K562 (cell line): ENCODE data around the gene ZMPSTE24. TPM values are rescaled to one million over a fixed set of nuclear protein-coding genes. Genes with fewer than 3 reads are reported as not detected.
A peak's percentile ranks its signal among the peaks of the same experiment; 100 is the strongest.

Source experiments
- BHLHE40 ChIP-seq: IDR thresholded peaks from 2 replicates; pipeline ENCODE4 v1.6.1; 2011; ENCODE audit warnings: low read length, improper control_type of control experiment
- CHD1 ChIP-seq: fragments of 200-600 bp; sonication (generic); IDR thresholded peaks from one replicate; pipeline ENCODE4 v1.6.1; 2012; ENCODE audit warnings: mild to moderate bottlenecking, moderate library complexity, low read length, inconsistent platforms
- COPS2 ChIP-seq: fragments of 450-650 bp; conservative IDR thresholded peaks from 2 replicates; pipeline ENCODE4 v1.6.1; 2016; ENCODE audit warnings: mild to moderate bottlenecking, moderate library complexity
- CXXC5 ChIP-seq: fragments of 250-450 bp; sonication (Bioruptor Pico); IDR thresholded peaks from 2 replicates; pipeline ENCODE4 v1.8.0; 2022; ENCODE audit warnings: inconsistent platforms, mild to moderate bottlenecking, moderate library complexity
- DIDO1 ChIP-seq: fragments of 450-650 bp; IDR thresholded peaks from 2 replicates; pipeline ENCODE4 v1.6.1; 2016; ENCODE audit warnings: low read depth, missing biosample characterization, missing genetic modification characterization
- DNMT1 ChIP-seq: fragments of 450-650 bp; IDR thresholded peaks from 2 replicates; pipeline ENCODE4 v1.6.1; 2016; ENCODE audit warnings: antibody characterized with exemption, mild to moderate bottlenecking
- EP400 ChIP-seq: fragments of 450-650 bp; IDR thresholded peaks from 2 replicates; pipeline ENCODE4 v1.6.1; 2017; ENCODE audit warnings: antibody characterized with exemption, mild to moderate bottlenecking, moderate library complexity
- ESRRB ChIP-seq: fragments of 250-450 bp; sonication (Bioruptor Pico); IDR thresholded peaks from 2 replicates; pipeline ENCODE4 v1.5.0; 2020; ENCODE audit warnings: mild to moderate bottlenecking, moderate library complexity, borderline replicate concordance
- FUS ChIP-seq: fragments of 200-400 bp; formaldehyde crosslinking; optimal IDR thresholded peaks from 2 replicates; pipeline ENCODE3; 2017; ENCODE audit warnings: low read depth, low read length
- GABPB1 ChIP-seq: sonication (generic); formaldehyde crosslinking; IDR thresholded peaks from 2 replicates; pipeline ENCODE4 v1.8.0; 2022; ENCODE audit warnings: mild to moderate bottlenecking, missing genetic modification reagents
- GABPB2 ChIP-seq: fragments of 250-450 bp; sonication (Bioruptor Pico); conservative IDR thresholded peaks from 2 replicates; pipeline ENCODE4 v1.5.1; 2021; ENCODE audit warnings: mild to moderate bottlenecking
- GATAD2B ChIP-seq: fragments of 450-650 bp; IDR thresholded peaks from 2 replicates; pipeline ENCODE4 v1.6.1; 2017; ENCODE audit warnings: mild to moderate bottlenecking, borderline replicate concordance
- HIVEP1 ChIP-seq: fragments of 250-450 bp; sonication (Bioruptor Pico); IDR thresholded peaks from 2 replicates; pipeline ENCODE4 v1.4.0; 2020; ENCODE audit warnings: mild to moderate bottlenecking
- LARP7 ChIP-seq: fragments of 450-650 bp; IDR thresholded peaks from 2 replicates; pipeline ENCODE4 v1.6.1; 2016
- OTX1 ChIP-seq: fragments of 450-650 bp; formaldehyde crosslinking; IDR thresholded peaks from 2 replicates; pipeline ENCODE4 v1.4.0; 2022; ENCODE audit warnings: mild to moderate bottlenecking
- POLR2A ChIP-seq: fragments of 450-650 bp; conservative IDR thresholded peaks from 2 replicates; pipeline ENCODE4 v1.6.1; 2016
- SIN3A ChIP-seq, 2 experiments: fragments of 150-350 bp in 1 of 2; IDR thresholded peaks; 2 replicates each; pipeline ENCODE4 v1.6.1; 2011 to 2016; ENCODE audit warnings: borderline replicate concordance in 2 of 2, low read depth in 2 of 2, low read length in 2 of 2, mild to moderate bottlenecking in 2 of 2, moderate library complexity in 2 of 2; ENCODE audit not compliant: control insufficient read depth in 1 of 2
- SMAD2 ChIP-seq: fragments of 150-350 bp; IDR thresholded peaks from 2 replicates; pipeline ENCODE4 v1.6.1; 2014; ENCODE audit warnings: low read depth, mild to moderate bottlenecking, low read length
- SMAD4 ChIP-seq: fragments of 250-450 bp; sonication (Bioruptor Pico); conservative IDR thresholded peaks from 2 replicates; pipeline ENCODE4 v1.8.0; 2021; ENCODE audit warnings: inconsistent platforms, mild to moderate bottlenecking, moderate library complexity
- SMARCB1 ChIP-seq: IDR thresholded peaks from 2 replicates; pipeline ENCODE4 v1.6.1; 2011; ENCODE audit warnings: improper control_type of control experiment, low read depth; ENCODE audit not compliant: insufficient read length
- SRF ChIP-seq, 2 experiments: fragments of 250-450, 450-650 bp in 1 of 2; sonication (Bioruptor Pico) in 1 of 2; sonication (generic) in 1 of 2; formaldehyde crosslinking; IDR thresholded peaks; 2 replicates each; pipeline versions ENCODE4 v1.5.0 to v1.5.1; 2020 to 2022; ENCODE audit warnings: mild to moderate bottlenecking in 1 of 2, missing genetic modification reagents in 1 of 2
- TGIF2 ChIP-seq: sonication (generic); formaldehyde crosslinking; IDR thresholded peaks from 2 replicates; pipeline ENCODE4 v1.8.1; 2022; ENCODE audit warnings: mild to moderate bottlenecking, missing genetic modification reagents, moderate library complexity
- ZNF24 ChIP-seq: fragments of 450-650 bp; IDR thresholded peaks from 2 replicates; pipeline ENCODE4 v1.6.1; 2016
- ZNF668 ChIP-seq: fragments of 250-450 bp; sonication (Bioruptor Pico); IDR thresholded peaks from 2 replicates; pipeline ENCODE4 v1.8.0; 2022; ENCODE audit warnings: mild to moderate bottlenecking, inconsistent platforms
- ZNF76 ChIP-seq: fragments of 250-450 bp; sonication (Bioruptor Pico); IDR thresholded peaks from 2 replicates; pipeline ENCODE4 v1.4.0; 2020; ENCODE audit warnings: mild to moderate bottlenecking, moderate library complexity, borderline replicate concordance
- ZNF764 ChIP-seq: fragments of 250-450 bp; sonication (Bioruptor Pico); IDR thresholded peaks from 2 replicates; pipeline ENCODE4 v1.4.0; 2020; ENCODE audit warnings: low read depth, mild to moderate bottlenecking, moderate library complexity
- ZSCAN29 ChIP-seq: fragments of 450-650 bp; IDR thresholded peaks from 2 replicates; pipeline ENCODE4 v1.6.1; 2017
- polyA plus RNA-seq, 8 experiments: library from polyadenylated mRNA; depleted of rRNA in 4 of 8; stranded (reverse) in 5 of 8; unstranded in 3 of 8; fragments of >200 nt; fragmentation: Nextera tagmentation in 2 of 8; fragmentation: Illumina TruSeq in 1 of 8; extraction: Ambion mirVana in 2 of 8; extraction: Trizol in 1 of 8; gene quantifications; 2 replicates each; pipeline versions ENCODE4 v1.2.1 to v1.2.3, GENCODE V29; 2011 to 2014; ENCODE audit warnings: inconsistent platforms in 1 of 8, missing spikeins in 1 of 8
- total RNA-seq, 7 experiments: library from RNA; depleted of rRNA in 6 of 7; stranded (reverse); fragments of >200 nt in 6 of 7; fragmentation: Illumina TruSeq in 2 of 7; extraction: Trizol in 2 of 7; gene quantifications; 2 replicates each; pipeline versions ENCODE4 v1.2.1 to v1.2.3, GENCODE V29; 2011 to 2021; ENCODE audit warnings: low replicate concordance in 1 of 7
- TF ChIP-seq, protein P1 (sequence below): sonication (generic); formaldehyde crosslinking; IDR thresholded peaks from 2 replicates; pipeline ENCODE4 v1.8.0; 2022; ENCODE audit warnings: mild to moderate bottlenecking, missing genetic modification reagents
- TF ChIP-seq, protein P2 (sequence below): fragments of 250-450 bp; sonication (Bioruptor Pico); IDR thresholded peaks from 2 replicates; pipeline ENCODE4 v1.4.0; 2020

The ZMPSTE24 gene
- total and polyA plus RNA-seq, 9 of the 15 experiments (the other 6 are each of a cell fraction or from before 2014, with no cell fraction given), result 30.7 to 75.9 (median 64.3) TPM

DNA sequence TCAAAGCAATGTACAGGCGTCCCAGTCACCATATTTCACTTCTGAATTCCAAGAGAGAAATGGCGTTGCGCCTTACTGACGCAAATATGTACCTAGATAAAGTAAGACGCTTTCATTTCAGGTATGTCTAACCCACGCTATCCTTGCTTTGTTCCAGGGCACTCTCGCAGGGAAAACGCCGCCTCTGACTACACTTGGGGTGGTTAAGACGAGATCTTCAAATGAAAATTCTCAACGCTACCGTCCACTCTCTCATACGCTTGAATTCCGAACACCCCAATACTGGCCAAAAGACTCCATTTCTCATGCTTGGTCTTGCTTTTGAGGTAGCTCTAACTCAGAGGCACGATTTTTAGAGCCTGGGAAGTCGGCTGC lies 736 bp upstream of the ZMPSTE24 start (continued):
- TF ChIP-seq CHD1, result peak; percentile 48
- TF ChIP-seq TGIF2 (CRISPR knock-in tag), result no peak
- no peak for TF ChIP-seq ZNF764
- TF ChIP-seq SIN3A (IDR thresholded peaks at IDR 0.05; ENCODE audit: borderline replicate concordance in 2 of 2, control insufficient read depth in 1 of 2, low read depth in 2 of 2, low read length in 2 of 2), result no peak
- TF ChIP-seq ZNF76 (CRISPR knock-in tag), result 0 out of 2 replicates have a peak, but pooled peaks have one; percentile 31
- TF ChIP-seq SMAD2, result no peak
- no peak for TF ChIP-seq SMARCB1
- TF ChIP-seq GATAD2B, result no peak
- TF ChIP-seq DNMT1, result no peak
- TF ChIP-seq, protein P1, sequence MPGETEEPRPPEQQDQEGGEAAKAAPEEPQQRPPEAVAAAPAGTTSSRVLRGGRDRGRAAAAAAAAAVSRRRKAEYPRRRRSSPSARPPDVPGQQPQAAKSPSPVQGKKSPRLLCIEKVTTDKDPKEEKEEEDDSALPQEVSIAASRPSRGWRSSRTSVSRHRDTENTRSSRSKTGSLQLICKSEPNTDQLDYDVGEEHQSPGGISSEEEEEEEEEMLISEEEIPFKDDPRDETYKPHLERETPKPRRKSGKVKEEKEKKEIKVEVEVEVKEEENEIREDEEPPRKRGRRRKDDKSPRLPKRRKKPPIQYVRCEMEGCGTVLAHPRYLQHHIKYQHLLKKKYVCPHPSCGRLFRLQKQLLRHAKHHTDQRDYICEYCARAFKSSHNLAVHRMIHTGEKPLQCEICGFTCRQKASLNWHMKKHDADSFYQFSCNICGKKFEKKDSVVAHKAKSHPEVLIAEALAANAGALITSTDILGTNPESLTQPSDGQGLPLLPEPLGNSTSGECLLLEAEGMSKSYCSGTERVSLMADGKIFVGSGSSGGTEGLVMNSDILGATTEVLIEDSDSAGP (CRISPR knock-in tag), result peak; percentile 35; the same call in 1 of the 2 replicates
- no peak for TF ChIP-seq ZNF24
- no peak for TF ChIP-seq EP400
- TF ChIP-seq FUS, result no peak
- no peak for TF ChIP-seq OTX1 (CRISPR knock-in tag)
- TF ChIP-seq, protein P2, sequence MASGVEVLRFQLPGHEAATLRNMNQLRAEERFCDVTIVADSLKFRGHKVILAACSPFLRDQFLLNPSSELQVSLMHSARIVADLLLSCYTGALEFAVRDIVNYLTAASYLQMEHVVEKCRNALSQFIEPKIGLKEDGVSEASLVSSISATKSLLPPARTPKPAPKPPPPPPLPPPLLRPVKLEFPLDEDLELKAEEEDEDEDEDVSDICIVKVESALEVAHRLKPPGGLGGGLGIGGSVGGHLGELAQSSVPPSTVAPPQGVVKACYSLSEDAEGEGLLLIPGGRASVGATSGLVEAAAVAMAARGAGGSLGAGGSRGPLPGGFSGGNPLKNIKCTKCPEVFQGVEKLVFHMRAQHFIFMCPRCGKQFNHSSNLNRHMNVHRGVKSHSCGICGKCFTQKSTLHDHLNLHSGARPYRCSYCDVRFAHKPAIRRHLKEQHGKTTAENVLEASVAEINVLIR (CRISPR knock-in tag), result no peak
- no peak for TF ChIP-seq HIVEP1 (CRISPR knock-in tag)
- peak; percentile 64; the same call in 1 of the 2 replicates for TF ChIP-seq ZNF668 (CRISPR knock-in tag)
- TF ChIP-seq DIDO1 (tag), result no peak
- no peak for TF ChIP-seq ZSCAN29
- TF ChIP-seq GABPB1 (CRISPR knock-in tag), result no peak
- no peak for TF ChIP-seq SMAD4 (CRISPR knock-in tag)
- no peak for TF ChIP-seq ESRRB (CRISPR knock-in tag)
- no peak for TF ChIP-seq CXXC5
- TF ChIP-seq COPS2, result no peak
- TF ChIP-seq POLR2A, result no peak
- TF ChIP-seq LARP7, result no peak
- TF ChIP-seq GABPB2 (CRISPR knock-in tag), result no peak
- TF ChIP-seq SRF (CRISPR knock-in tag; IDR thresholded peaks at IDR 0.05), result no peak
- TF ChIP-seq BHLHE40, result no peak
